ENCODE results near the gene IWS1.

Gene IWS1

DNA sequence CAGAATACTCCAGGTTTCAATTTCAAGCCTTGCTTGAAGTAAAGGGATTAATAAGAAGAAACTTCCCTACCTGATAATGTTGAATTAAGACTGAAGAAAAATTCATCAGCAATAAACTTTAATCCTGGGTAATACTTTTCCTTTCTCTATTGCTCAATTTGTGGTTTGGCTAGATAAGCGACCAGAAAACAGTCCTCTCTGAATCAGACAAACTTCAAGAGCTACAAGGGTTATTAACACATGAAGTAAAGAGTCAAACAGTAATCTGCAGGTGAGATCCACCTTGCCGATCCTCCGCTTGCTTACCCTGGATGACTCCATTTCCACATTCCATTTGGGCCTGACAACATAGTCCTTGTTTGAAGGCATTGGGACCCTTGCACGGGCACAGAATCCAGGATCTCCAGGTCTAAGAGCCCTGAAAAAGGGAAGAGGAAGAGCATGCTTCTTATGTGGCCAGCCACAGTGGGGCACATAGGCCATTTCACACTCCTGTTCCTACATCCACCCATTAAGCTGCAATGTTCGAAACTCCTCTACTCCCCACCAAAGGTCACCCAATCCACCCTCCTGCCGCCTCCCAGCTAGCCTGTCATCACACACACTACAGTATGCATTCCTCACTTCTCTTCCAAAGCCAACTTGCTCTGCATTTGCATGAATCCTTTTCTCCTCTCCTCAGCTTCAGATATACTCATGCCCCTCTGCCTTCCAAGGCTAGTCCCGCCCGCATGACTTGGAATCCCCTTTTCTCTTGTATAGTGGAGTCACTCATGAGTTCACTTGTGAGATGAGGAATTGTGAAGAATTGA is 39.8 kb downstream of the IWS1 start:
- DNase-seq = peak; percentile 29 to 44

DNA sequence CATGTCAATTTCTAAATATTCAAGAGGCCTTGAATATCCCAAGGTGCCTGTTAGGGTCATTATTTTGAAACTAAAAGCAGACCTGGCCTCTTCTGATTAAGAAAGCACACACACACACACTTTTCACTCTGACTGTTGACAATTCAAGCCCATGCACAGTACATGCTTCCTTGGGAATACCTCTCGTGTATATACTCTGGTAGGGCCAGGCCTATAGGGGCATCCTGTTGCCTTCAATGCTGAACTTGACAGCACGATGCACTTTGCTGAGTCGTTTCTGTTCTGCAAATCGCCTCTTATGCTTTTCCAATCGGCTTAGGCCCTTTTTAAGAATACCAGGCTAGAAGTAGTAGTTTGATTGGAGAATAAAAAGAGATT is 40.6 kb downstream of the IWS1 start:
- DNase-seq = no peak

DNA sequence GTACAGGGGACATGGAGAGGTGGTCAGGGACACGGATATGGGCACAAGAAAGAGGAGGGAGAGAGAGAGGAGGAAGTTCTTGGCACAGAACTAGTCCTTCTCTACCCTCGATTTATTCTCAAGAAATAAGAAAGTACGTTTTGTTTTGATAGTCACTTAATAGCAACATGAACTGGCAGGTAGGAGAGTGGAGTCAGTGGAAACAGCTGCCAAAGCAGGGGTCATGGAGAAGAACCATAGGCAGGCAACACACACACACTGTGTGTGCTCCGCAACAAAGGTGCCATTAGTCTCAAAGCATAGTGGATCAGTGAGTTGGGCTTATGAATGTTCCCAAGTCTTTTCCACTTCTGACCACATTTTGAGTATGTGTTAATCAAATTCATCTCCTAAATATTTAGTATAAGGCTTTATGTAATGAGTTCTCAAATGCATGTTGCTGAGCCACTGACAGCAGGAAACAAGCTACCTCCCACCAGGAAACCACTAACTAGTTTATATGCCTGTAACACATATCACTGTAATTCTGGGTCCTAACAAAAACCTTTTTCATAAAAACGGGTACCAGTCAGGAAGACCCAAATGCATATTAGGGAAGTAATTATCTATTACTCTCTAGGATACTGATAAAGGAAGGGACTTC is 41.1 kb downstream of the IWS1 start:
- DNase-seq = peak in 1 of 2 experiments; percentile 2

DNA sequence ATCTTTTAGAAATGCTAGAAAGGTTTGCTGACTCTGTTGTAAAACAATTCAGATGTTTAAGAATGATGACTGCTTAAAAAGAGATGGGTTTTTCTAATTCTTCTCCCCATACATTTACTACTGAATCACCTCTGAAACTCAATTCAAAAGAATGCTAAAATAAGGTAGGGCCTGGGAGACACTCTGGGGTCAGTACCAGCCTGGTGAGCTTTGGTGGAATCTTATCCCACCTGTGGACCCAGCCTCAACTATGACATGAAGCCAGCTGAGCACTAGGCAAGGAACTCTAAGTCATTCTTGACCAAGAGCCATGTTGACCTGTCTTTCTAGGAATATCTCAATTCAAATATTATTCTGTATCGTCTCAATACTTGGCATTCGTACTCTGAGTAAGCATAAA is 44.3 kb downstream of the IWS1 start:
- DNase-seq = no peak

DNA sequence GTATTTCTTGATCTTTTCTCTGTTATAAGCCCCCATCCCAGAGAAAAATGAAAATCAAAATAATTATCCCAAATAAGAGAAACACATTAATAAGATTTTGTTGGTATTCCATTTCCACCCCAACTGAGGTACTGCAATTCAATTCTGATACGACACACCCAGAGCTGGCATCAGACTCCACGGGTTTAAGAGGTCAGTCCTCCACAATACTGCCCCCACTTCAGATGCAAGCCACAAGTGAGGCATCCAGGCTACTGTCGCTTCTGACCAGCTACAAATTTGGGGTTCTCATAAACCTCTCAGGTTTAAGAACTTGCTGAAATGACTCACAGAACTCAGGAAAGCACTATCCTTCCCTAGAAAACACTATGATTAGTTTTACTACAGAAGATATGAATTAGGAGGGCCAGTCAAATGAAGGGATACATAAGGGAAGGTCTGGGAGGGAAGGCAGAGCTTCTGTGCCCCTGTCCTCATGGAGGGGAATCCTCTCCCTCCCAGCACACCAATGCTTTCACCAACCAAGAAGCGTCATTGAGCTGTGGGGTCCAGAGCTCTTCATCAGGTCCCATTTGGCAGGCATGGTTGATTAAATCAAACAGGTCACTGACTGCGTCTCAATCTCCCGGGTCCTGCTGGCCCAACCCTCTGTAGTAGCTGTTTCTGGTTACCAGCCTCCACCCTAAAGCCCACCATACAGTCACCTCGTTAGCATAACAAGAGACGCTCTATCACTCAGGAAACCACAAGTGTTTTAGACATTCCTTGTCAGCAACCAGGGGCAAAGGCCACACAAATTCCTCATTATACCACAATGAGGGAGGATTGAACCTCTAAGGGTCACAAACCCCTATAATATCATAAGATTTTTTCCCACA is 46.2 kb downstream of the IWS1 start:
- no peak for DNase-seq

DNA sequence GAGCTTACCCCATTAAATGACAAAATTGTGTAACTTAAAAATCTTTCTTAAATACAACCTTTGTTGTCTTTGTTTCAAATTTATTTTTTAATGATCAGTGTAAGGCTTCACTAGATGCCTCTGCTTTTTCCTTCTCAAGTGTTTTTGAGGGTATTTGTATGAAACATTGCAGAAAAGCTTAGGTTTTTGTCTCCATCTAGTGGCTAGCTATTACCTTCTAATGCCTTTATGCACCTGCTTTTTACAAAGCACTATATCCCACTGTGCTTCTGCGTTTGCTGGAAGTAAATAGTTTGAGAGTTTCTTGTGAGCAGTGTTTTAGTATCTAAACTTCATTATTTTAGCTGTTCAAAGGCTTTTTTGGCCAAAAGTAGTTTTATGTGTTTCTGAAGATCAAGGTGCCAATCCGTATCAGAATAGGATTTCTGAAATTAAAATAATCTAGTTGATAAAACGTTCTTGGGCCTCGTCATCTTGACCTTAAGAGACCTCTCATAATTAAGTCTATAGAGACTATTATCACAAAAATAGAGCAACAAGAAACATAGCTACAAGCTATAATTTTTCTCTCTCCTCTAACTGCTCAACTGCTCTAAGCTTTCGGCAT is 47.0 kb downstream of the IWS1 start:
- peak; percentile 40 to 42 for DNase-seq

DNA sequence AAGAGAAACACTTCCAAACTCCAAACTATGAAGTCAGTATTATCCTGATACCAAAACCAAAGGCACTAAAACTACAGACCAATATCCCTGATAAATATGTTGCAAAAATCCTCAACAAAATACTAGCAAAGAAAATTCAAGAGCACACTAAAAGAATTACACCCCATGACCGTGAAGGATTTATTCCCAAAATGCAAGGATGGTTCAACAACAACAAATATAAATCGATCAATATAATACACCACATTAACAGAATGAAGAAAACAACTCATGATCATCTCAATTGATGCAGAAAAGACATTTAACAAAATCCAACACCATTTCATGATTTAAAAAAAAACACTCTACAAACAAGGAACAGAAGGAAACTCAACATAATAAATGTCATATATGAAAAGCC is 50.5 kb downstream of the IWS1 start:
- no peak for DNase-seq

DNA sequence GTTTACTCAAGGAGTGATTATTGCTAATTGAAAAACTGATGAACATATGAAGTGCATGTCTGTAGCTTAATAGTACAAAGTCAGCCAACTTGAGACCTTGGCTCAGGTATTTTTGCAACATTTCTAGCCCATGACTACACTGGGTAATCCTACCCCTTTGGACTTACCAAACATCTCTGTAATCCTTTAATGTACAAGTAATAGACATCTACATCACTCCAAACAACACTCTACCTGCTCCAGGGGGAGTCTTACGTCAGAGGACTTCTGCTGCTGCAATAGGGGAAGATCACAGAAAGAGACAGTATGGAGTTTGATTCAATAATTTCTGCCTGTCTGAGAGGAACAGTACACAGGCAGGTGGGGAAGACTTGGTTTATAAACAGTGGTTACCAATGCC is 54.0 kb downstream of the IWS1 start:
- no peak for DNase-seq

DNA sequence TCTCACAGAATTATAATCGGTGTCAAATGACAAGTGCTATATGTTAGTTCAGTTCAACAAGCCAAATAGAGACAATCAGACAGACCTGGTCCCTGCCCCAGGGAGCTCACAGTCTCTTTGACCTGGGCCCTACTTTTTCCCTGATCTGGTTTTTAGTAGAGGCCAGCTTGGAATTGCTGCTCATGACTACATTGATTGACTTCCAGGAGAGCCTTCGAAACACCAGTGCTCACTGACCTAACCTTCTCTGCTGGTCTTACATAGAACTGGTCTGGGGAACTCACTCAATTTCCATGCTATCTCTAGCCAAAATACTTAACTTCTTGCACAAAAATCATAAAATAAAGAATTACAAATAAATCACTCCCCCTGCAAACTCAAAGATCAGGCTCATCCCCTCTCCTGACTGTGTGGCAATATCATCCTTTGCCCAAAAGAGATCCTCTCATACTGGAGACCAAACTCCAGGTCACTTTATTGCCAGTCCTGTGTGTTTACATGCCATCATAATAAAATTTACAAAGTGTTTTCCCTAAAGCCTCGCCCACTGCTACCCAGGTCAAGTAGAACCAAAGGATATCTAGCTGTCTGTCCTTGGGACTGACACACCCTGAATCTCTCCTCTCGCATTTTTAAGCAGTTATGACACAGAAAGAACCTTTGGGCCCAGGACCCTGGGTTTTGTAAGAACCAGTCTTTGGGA is 54.9 kb downstream of the IWS1 start:
- DNase-seq = no peak

DNA sequence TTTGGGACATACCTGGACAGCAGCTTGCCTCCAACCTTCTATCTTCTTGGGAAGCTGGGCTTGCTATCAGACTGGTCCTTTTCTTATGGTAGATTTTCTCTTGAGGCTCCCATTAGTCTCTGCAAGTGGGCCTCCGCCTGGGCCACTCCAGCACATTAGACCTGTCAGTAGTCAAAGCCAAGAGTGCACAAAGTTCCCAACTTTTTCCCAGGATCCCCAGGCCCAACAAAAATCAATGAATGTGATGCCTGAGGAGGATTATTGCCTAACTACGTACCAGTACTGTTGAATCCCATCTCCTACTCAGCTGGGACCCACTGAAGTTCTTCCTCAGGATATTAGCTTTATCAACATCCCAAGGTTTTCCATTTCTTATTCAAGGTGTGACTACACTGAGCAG is 56.3 kb downstream of the IWS1 start:
- no peak for DNase-seq

DNA sequence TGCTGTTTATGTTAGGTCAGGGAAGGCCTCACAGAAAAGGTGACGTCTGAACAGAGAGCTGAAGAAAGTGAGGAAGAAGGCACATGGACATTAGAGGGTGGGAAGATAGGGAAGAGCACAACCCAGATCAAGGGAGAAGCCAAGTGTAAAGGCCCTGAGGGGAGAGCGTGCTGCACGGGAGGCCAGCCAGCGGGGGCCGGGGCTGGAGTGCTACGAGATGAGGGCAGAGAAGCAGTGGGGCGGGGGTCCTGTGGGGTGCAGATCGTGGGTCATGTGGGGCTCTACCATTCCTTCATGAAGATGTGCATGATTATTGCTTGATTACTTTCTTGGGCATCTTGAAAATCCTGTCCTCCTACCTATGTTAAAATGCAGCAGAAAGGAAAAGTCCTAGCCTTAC is 57.2 kb downstream of the IWS1 start:
- no peak for DNase-seq

DNA sequence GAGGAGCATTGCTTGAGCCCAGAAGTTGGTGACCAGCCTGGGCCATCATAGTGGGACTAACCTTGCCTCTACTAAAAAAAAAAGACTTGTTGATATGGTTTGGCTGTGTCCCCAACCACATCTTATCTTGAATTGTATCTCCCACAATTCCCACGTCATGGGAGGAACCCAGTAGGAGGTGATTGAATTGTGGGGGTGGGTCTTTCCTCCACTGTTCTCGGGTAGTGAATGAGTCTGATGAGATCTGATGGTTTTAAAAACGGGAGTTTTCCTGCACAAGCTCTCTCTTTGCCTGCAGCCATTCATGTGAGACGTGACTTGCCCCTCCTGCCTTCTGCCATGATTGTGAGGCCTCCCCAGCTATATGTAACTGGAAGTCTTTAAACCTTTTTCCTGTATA is 61.0 kb downstream of the IWS1 start:
- no peak for DNase-seq

DNA sequence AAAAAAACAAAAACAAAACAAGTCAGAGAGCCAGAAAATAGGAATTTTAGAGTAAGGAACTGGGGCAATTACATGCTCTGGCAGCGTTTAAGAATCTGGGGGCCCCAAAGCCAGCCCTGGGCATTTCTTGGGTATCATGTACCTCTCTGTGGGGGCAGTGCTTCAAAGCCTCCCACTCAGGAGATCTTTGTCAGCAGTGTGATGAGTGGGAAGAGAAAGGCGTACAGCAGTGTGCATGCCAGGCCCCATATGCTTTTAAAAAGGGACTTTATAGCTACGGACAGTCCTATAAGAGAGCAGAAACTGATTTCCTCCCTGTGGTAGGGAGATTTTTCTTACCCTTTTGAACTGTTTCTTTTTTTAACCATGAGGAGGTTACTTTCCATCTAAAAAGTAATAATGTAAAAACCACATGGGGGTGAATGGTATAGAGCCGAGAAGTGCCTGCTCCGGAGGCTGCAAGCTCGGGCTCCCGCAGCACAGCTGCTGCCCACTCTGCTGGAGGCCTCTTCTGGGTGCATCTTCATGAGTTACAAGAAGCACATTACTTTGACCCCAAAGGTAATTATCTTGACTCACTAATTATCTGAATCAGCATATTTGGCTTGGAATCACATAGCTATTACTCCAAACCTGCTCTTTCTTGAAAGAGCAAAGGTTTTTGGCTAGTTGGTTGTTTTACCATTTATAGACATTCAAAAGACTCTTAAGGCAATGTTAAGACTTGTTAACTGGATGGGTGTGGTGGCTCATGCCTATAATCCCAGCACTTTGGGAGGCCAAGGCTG is 61.6 kb downstream of the IWS1 start:
- no peak for DNase-seq

DNA sequence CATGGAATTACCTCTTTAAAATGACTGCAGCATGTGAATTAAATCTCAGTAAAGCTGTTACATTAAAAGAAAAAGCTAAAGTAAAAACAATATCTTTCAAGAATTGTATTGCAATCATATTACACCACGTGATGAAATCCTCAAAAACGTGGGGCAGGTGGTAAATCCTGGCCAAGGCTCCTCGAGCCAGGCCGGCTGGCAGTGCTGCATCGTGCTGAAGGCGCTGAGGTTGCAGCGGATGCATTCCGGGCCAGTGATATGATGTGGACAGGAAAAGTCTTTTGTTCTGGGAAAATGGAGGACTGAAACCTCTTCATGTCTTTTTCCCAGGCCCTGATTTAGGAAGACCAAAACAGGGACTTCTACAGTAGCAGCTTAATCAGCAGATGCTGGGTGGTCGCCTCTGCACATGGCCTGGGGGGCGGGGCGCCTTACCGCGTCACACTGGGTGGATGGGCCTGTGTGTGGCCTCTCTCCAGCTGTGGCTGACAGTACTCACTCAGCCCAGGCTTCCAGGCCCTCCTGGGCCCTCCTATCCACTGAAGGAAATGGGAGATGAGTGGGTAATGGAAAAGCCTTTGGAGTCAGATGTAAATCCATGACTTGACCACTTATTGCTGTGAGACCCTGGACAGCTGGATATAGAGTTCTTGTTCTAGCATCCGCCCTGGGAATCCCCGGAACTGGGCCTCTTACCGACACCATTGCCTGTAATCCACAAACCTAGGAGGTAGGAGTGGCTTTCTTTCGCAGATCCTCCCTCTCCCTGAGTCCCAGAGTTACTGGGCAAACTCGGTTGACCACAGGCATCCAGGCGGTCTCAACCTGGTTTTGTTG is 62.9 kb downstream of the IWS1 start:
- DNase-seq = no peak

DNA sequence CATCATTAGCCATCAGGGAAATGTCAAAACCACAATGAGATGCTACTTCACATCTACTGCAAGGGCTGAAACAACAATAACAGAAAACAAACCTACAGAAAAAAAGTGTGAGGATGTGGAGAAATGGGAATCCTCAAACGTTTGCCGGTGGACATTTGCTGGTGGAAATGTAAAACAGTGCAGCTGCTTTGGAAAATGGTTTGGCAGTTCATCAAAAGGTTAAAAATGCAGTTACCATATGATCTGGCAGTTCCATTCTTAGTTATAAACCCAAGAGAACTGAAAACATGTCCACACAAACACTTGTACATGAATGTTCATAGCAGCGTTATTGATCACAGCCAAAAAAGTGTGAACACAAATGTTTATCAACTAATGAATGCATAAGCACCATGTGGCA is 63.8 kb downstream of the IWS1 start:
- DNase-seq = no peak

DNA sequence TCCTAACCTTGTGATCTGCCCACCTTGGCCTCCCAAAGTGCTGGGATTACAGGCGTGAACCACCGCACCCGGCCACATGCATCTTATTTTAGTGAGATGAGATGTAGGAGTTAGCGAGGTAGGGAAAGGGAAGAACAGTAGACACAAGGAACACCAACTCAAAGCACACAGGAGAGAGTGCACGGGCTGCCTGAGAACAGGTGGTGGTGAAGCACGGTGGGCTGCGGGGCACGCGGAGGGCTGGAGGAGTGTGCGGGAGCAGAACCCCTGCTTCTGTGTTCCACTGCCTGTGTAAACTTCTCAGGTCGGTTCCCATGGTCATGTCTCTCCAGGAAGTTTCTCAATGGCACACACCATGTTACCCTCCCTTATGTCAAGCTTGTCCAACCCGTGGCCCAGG is 69.3 kb downstream of the IWS1 start:
- DNase-seq = no peak

DNA sequence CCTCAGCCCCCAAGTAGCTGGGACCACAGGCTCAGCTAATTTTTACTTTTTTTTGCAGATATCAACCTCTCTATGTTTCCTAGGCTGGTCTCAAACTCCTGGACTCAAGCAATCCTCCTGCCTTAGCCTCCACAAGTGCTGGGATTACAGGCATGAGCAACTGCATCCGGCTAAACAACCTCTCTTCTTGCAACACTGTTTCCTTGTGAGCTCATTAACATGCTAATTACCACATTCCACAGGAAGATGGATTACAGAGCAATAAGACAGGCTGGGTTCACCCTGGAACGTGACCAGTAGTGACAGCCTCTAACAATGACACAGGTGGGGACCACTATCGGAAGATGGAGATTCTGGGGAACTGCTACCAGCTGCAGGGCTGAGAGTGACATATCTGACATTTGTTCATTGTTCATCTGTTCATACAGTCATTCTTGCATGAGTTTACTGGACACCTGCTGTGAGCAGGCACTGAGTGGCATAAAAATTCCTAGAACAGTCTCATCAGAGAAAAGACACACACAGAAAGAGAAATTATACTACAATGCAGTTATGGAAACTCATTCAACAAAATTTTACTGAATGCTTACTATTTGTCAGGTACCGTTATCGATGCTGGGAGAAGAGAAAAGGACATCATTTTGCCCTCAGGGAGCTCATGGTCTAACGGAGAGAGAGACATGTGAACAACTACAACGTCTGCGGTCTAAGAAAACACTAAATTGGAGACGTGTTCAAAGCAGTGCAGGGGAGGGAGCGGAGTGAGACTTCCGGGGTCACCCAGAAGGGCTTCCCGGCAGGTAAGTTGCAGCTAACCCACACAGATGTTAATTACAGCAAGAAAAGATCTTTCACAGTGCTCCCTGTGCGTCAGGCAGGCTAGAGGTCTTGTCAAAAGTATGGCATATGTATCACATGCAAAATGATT is 70.5 kb downstream of the IWS1 start:
- DNase-seq = no peak

DNA sequence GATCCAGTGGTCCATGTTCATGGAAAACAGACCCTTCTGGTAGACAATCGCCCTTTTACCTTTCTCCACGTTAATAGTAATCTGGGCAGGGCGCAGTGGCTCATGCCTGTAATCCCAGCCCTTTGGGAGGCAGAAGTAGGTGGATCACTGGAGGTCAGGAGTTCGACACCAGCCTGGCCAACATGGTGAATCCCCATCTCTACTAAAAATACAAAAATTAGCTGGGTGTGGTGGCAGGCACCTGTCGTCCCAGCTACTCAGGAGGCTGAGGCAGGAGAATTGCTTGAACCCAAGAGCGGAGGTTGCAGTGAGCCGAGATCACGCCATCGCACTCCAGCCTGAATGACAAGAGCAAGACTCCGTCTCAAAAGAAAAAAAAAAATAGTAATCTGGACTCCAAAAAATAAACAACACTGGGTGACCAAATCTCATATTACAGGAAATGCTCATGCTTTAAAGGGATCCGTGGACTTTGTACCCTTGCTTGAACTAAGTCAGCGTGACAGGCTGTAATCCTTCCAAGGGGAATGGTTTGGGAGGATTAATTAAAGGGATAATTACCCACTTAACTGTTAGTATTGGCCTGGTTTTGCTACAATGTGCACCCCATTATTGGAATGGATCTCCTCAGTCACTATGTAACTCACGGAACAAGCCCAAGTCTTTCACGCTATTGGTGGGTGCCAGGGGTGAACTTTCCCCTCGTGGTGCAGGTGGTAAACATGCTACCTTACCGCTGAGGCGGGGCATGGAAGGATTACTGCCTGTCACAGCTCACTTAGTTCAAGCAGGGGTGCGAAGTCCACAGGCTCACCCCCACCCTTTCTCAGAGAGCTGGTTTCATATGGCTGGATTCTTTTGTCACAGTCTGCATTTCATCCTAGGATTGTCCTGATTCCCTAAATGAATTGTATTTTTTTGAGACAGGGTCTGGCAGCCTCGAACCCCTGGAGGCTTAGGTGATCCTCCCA is 71.4 kb downstream of the IWS1 start:
- no peak for DNase-seq
